HepG2 (cell line): ENCODE data around the gene MSGN1. TPM values are rescaled to one million over a fixed set of nuclear protein-coding genes. Genes with fewer than 3 reads are reported as not detected.

ENCODE experiments used
- ATAC-seq: fragments of 200-7000 bp; cut with Tn5 transposase; 3 replicates; pipeline ENCODE4 v1.9.1; 2020; ENCODE audit warnings: mild to moderate bottlenecking, moderate library complexity
- BruUV-seq: library from RNA; stranded (reverse); fragments of 400-500 nt; replicated peaks from 2 replicates; lab custom pipeline; 2021; lab: Mats Ljungman, UMichigan
- CTCF ChIA-PET: fragments of 300-600 bp; formaldehyde crosslinking; extraction: SDS; loops from one replicate; lab custom pipeline; 2021; ENCODE audit warnings: low total read pairs, inconsistent platforms, low intra/inter-chr PET ratio; lab: Yijun Ruan, JAX
- POLR2A ChIA-PET: fragments of 350-600 bp; sonication (Branson Sonifier 250); formaldehyde crosslinking; loops from one replicate; lab custom pipeline; 2020; ENCODE audit warnings: antibody characterized with exemption, inconsistent platforms; lab: Yijun Ruan, JAX
- DNase-seq: peaks from one replicate; pipeline ENCODE4 v3.0.0-alpha.2; 2015; ENCODE audit warnings: low spot score
- FAIRE-seq: peaks from 3 replicates; lab custom pipeline; 2011; peaks lifted over from hg19 to GRCh38; lab: Jason Lieb, UNC
- H2AFZ ChIP-seq: one replicate; pipeline ENCODE4 v1.6.1; 2011; ENCODE audit warnings: low read length, inconsistent platforms
- H3K27ac ChIP-seq: fragments of 300-600 bp; 3 replicates; pipeline ENCODE4 v1.8.0; 2011; ENCODE audit warnings: mixed run types, mild to moderate bottlenecking, mixed read lengths, low read length, inconsistent platforms; ENCODE audit not compliant: insufficient read depth; ENCODE audit errors: extremely low read length
- H3K27me3 ChIP-seq, 2 experiments: fragments of 200-600 bp in 1 of 2; 2 replicates in 1 of 2; 3 replicates in 1 of 2; pipeline versions ENCODE4 v1.6.0 to v1.8.0; 2011; ENCODE audit warnings: low read length in 2 of 2, mild to moderate bottlenecking in 2 of 2, moderate library complexity in 2 of 2, inconsistent platforms in 1 of 2; ENCODE audit not compliant: insufficient read depth in 2 of 2, control insufficient read depth in 1 of 2
- H3K36me3 ChIP-seq, 2 experiments: fragments of 200-600 bp in 1 of 2; replicated peaks in 1 of 2; 2 replicates in 1 of 2; 3 replicates in 1 of 2; pipeline versions ENCODE4 v1.5.1 to v1.8.0; 2011; ENCODE audit warnings: low read length in 2 of 2, inconsistent platforms in 1 of 2; ENCODE audit not compliant: insufficient read depth in 2 of 2, control insufficient read depth in 1 of 2
- H3K4me1 ChIP-seq: 2 replicates; pipeline ENCODE4 v1.5.1; 2012; ENCODE audit warnings: low read length, inconsistent platforms; ENCODE audit not compliant: insufficient read depth
- H3K4me2 ChIP-seq: 2 replicates; pipeline ENCODE4 v1.6.0; 2011; ENCODE audit warnings: low read depth, low read length, inconsistent platforms
- H3K4me3 ChIP-seq, 3 experiments: fragments of 200-600 bp in 1 of 3; sonication (generic), shearing (Covaris generic) in 1 of 3; replicated peaks in 1 of 3; 2 replicates each; pipeline ENCODE4 v1.5.1; 2011 to 2016; ENCODE audit warnings: low read length in 3 of 3, inconsistent platforms in 2 of 3, low read depth in 2 of 3, mild to moderate bottlenecking in 2 of 3, control low read depth in 1 of 3, mixed read lengths in 1 of 3; ENCODE audit not compliant: insufficient read depth in 1 of 3
- H3K79me2 ChIP-seq: one replicate; pipeline ENCODE4 v1.6.1; 2011; ENCODE audit warnings: low read length, inconsistent platforms; ENCODE audit not compliant: insufficient read depth
- H3K9ac ChIP-seq: 2 replicates; pipeline ENCODE4 v1.6.0; 2011; ENCODE audit warnings: mild to moderate bottlenecking, low read depth, low read length, inconsistent platforms; ENCODE audit not compliant: insufficient read depth
- H3K9me3 ChIP-seq: 2 replicates; pipeline ENCODE4 v1.5.1; 2012; ENCODE audit warnings: mild to moderate bottlenecking, low read length
- H4K20me1 ChIP-seq: 2 replicates; pipeline ENCODE4 v1.6.0; 2011; ENCODE audit warnings: inconsistent platforms, mild to moderate bottlenecking, low read length, moderate library complexity; ENCODE audit not compliant: insufficient read depth
- ETS1 ChIP-seq: sonication (generic); formaldehyde crosslinking; IDR thresholded peaks from 2 replicates; pipeline ENCODE4 v1.4.0; 2020; ENCODE audit warnings: missing genetic modification reagents
- MLX ChIP-seq: IDR thresholded peaks from 2 replicates; pipeline ENCODE4 v1.6.1; 2016
- SOX13 ChIP-seq, 3 experiments: fragments of 450-650 bp in 1 of 3; sonication (generic) in 1 of 3; formaldehyde crosslinking in 1 of 3; IDR thresholded peaks in 2 of 3; conservative IDR thresholded peaks in 1 of 3; 2 replicates each; pipeline versions ENCODE4 v1.5.0 to v1.6.1; 2016 to 2020; ENCODE audit warnings: antibody characterized with exemption in 1 of 3, mild to moderate bottlenecking in 1 of 3, missing compliant biosample characterization in 1 of 3, missing genetic modification reagents in 1 of 3, moderate library complexity in 1 of 3
- TP53 ChIP-seq: sonication (generic); formaldehyde crosslinking; conservative IDR thresholded peaks from 2 replicates; pipeline ENCODE4 v1.4.0; 2020; ENCODE audit warnings: missing genetic modification reagents
- ZBTB40 ChIP-seq, 2 experiments: fragments of 450-650 bp in 1 of 2; sonication (generic) in 1 of 2; formaldehyde crosslinking in 1 of 2; IDR thresholded peaks; 2 replicates each; pipeline versions ENCODE4 v1.6.1 to v1.8.0; 2016 to 2022; ENCODE audit warnings: antibody characterized with exemption in 1 of 2, mild to moderate bottlenecking in 1 of 2, missing genetic modification reagents in 1 of 2
- WGBS: methylation state at CpG from one replicate; pipeline ENCODE4 v1.1.6; 2017; ENCODE audit warnings: low lambda C conversion rate; 5-methylcytosine and 5-hydroxymethylcytosine counted together
- in situ Hi-C: cut with HindIII; loops from 2 replicates; pipeline ENCODE4 v1.10.0; 2017; ENCODE audit warnings: low pct_unique_long_range_greater_than_20kb; ENCODE audit not compliant: extremely low pct_ligation_motif_present
- intact Hi-C: fragments of 100-400 bp; cut with micrococcal nuclease; formaldehyde crosslinking; loops from one replicate; pipeline ENCODE4 v1.10.0; 2022; ENCODE audit not compliant: unreplicated experiment
- polyA plus RNA-seq, 8 experiments: library from polyadenylated mRNA; depleted of rRNA in 3 of 8; stranded (reverse) in 7 of 8; unstranded in 1 of 8; fragments of >200 nt; fragmentation: Illumina TruSeq in 4 of 8; extraction: Trizol in 4 of 8; gene quantifications; 2 replicates each; pipeline versions ENCODE4 v1.2.1 to v1.2.3, GENCODE V29; 2011 to 2016; ENCODE audit warnings: low read depth in 4 of 8, missing spikeins in 1 of 8, mixed read lengths in 1 of 8; ENCODE audit not compliant: insufficient read depth in 1 of 8
- total RNA-seq, 5 experiments: library from RNA; depleted of rRNA; stranded (reverse); fragments of >200 nt; fragmentation: Illumina TruSeq; extraction: Trizol; gene quantifications; 2 replicates each; pipeline ENCODE4 v1.2.3, GENCODE V29; 2016; ENCODE audit warnings: low read depth in 1 of 5

The MSGN1 gene
- total and polyA plus RNA-seq, 2 of the 13 experiments (the other 11 are each of a cell fraction or from before 2014, with no cell fraction given): not detected

GRCh38 chr2:17786727-17787126 is 29.5 kb upstream of the MSGN1 start:
- no peak for FAIRE-seq
- peaks cover 4% of the 10 kb centered on the region for H3K4me1 ChIP-seq
- DNase-seq: no peak
- H3K4me3 ChIP-seq: no peak overlapping the region
- H2AFZ ChIP-seq: no peak overlapping the region
- no peak overlapping the region for H3K4me2 ChIP-seq
- POLR2A ChIA-PET: no interaction called here
- no peaks in the 10 kb centered on the region for H3K9me3 ChIP-seq
- in situ Hi-C loops (no loop called here), intact Hi-C loops (loop anchor here (10.0 kb wide), 1 partner anchor 662 kb away; no protein-coding TSS in a partner anchor)
- H3K27me3 ChIP-seq: peaks cover 0 to 3% of the 10 kb centered on the region in 2 experiments; a peak in 1 of 5 replicates
- no TSS peak for BruUV-seq
- H3K9ac ChIP-seq: no peak overlapping the region
- H3K79me2 ChIP-seq: no peaks in the 10 kb centered on the region
- no peaks in the 10 kb centered on the region for H4K20me1 ChIP-seq
- peak; percentile 39 for ATAC-seq
- no peak for TF ChIP-seq ETS1 (CRISPR knock-in tag)
- TF ChIP-seq, all 625 proteins: peak for 0
- 69% methylated on average over 3 of the region's 3 CpGs for WGBS
- H3K27ac ChIP-seq: no peak overlapping the region
- no peaks in the 10 kb centered on the region for H3K36me3 ChIP-seq
- CTCF ChIA-PET: no interaction called here

- Histone ChIP-seq H3K4me3 (no peak overlapping the region), H3K79me2 (no peaks in the 10 kb centered on the region), H3K27ac (no peak overlapping the region), H3K4me1 (no peaks in the 10 kb centered on the region), H3K9me3 (no peaks in the 10 kb centered on the region), H3K9ac (no peak overlapping the region), H3K27me3 (peaks cover 2 to 3% of the 10 kb centered on the region in 2 experiments; a peak in 2 of 5 replicates), H4K20me1 (no peaks in the 10 kb centered on the region), H2AFZ (no peak overlapping the region), H3K4me2 (no peak overlapping the region), H3K36me3 (no peaks in the 10 kb centered on the region)
- ATAC-seq (no peak), DNase-seq (no peak), FAIRE-seq (no peak)
- in situ Hi-C loops: no loop called here
- intact Hi-C loops: loop anchor here (10.0 kb wide), 1 partner anchor 664 kb away; no protein-coding TSS in a partner anchor
- BruUV-seq: no TSS peak
- WGBS: 45% methylated on average over 4 of the region's 4 CpGs
- CTCF ChIA-PET: no interaction called here
- TF ChIP-seq TP53 (CRISPR knock-in tag) (no peak), SOX13 (IDR thresholded peaks at IDR 0.05) (no peak), SOX13 (CRISPR knock-in tag; conservative IDR thresholded peaks at IDR 0.05 in 1 of 2, IDR thresholded peaks at IDR 0.05 in 1 of 2) (no peak), ZBTB40 (IDR thresholded peaks at IDR 0.05) (no peak), ZBTB40 (CRISPR knock-in tag; IDR thresholded peaks at IDR 0.05) (no peak), MLX (CRISPR knock-in tag) (no peak)
- POLR2A ChIA-PET: no interaction called here
These were observed 27.5 kb upstream of the MSGN1 start for GRCh38 chr2:17788773-17789172.
